IgD-negative memory B cell (primary cell): ENCODE data around the gene CKAP4. TPM values are rescaled to one million over a fixed set of nuclear protein-coding genes. Genes with fewer than 3 reads are reported as not detected.

Source experiments
- H3K27ac Mint-ChIP-seq, 3 donors: one replicate each; pipeline ENCODE4 v1.8.0; 2020 to 2022; ENCODE audit warnings: mild to moderate bottlenecking in 3 of 3, mixed read lengths in 3 of 3, moderate library complexity in 1 of 3
- H3K27me3 Mint-ChIP-seq: one replicate; pipeline ENCODE4 v1.8.0; 2021; ENCODE audit warnings: mixed read lengths
- H3K36me3 Mint-ChIP-seq: one replicate; pipeline ENCODE4 v1.8.0; 2020; ENCODE audit warnings: mild to moderate bottlenecking, mixed read lengths
- H3K4me1 Mint-ChIP-seq, 3 donors: one replicate each; pipeline ENCODE4 v1.8.0; 2020 to 2022; ENCODE audit warnings: mixed read lengths in 3 of 3, mild to moderate bottlenecking in 1 of 3
- H3K4me3 Mint-ChIP-seq, 4 donors: one replicate each; pipeline ENCODE4 v1.8.0; 2020 to 2022; ENCODE audit warnings: mild to moderate bottlenecking in 4 of 4, mixed read lengths in 4 of 4, moderate library complexity in 3 of 4
- H3K9me3 Mint-ChIP-seq, 3 donors: one replicate each; pipeline ENCODE4 v1.8.0; 2020 to 2021; ENCODE audit warnings: mixed read lengths in 3 of 3, mild to moderate bottlenecking in 1 of 3
- polyA plus RNA-seq: library from polyadenylated mRNA; unstranded; fragments of 300-500 nt; fragmentation: Illumina TruSeq; gene quantifications from one replicate; pipeline ENCODE4 v1.2.3, GENCODE V29; 2021

Gene CKAP4
- polyA plus RNA-seq, 1 donor from 2014 or later, result 18.8 TPM

DNA sequence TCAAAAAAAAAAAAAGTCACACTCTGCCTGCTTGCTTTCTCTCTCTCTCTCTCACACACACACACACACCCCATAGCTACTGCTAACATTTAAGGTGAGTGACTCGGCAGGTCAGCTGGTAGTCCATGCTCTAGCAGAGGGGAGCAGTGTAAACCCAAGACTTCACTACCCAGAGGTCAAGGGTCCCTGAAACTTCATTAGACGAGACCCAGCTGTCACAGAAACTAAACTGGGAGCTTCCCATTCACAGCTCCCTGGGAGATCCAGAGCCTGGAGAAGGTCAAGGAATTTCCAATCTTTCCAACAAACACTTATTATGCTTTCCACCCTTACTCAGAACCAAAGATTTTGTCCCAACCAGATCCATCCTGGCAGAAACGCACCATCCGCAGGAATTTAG lies 33.2 kb downstream of the CKAP4 start:
- no peak overlapping the region for H3K4me3 Mint-ChIP-seq
- H3K27ac Mint-ChIP-seq, result no peak overlapping the region
- no peaks in the 10 kb centered on the region for H3K4me1 Mint-ChIP-seq
- H3K9me3 Mint-ChIP-seq, result peaks cover 5 to 12% (median 5%) of the 10 kb centered on the region in 3 donors
- H3K27me3 Mint-ChIP-seq, result peaks cover 35% of the 10 kb centered on the region
- no peaks in the 10 kb centered on the region for H3K36me3 Mint-ChIP-seq

DNA sequence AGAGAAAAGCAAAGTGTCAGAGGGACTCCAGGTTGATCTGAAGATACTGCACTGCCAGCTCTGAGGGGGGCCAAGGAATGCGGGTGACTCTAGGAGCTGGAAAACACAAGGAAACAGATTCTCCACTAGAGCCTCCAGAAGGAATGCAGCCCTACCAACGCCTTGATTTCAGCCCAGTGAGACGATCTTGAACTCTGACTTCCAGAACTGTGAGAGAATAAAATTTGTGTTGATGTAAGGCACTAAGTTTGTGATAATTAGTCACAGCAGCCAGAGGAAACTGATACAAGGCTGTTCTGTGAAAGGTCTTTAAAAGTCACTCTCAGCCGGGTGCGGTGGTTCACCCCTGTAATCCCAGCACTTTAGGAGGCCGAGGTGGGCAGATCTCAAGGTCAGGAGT lies 34.2 kb downstream of the CKAP4 start:
- Mint-ChIP-seq H3K27ac (no peak overlapping the region), H3K27me3 (peaks cover 35% of the 10 kb centered on the region), H3K4me1 (no peaks in the 10 kb centered on the region), H3K36me3 (no peaks in the 10 kb centered on the region), H3K9me3 (peaks cover 5 to 7% (median 5%) of the 10 kb centered on the region in 3 donors), H3K4me3 (no peak overlapping the region)

DNA sequence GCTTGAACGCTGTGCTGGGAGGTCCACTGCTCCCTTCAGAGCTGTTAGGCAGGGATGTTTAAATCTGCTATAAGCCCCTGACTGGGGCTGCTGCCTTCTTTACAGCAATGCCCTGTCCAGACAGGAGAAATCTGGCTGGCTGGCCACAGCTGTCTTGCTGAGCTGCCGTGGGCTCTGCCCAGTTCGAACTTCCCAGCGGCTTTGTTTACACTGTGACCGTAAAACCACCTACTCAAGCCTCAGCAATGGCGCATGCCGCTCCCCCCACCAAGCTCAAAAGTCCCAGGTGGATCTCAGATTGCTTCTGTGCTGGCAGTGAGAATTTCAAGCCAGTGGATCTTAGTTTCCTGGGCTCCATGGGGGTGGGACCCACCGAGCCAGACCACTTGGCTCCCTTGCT lies 35.8 kb downstream of the CKAP4 start:
- no peak overlapping the region for H3K27ac Mint-ChIP-seq
- peaks cover 0 to 3% (median 3%) of the 10 kb centered on the region in 3 donors for H3K9me3 Mint-ChIP-seq
- no peaks in the 10 kb centered on the region for H3K36me3 Mint-ChIP-seq
- no peaks in the 10 kb centered on the region for H3K4me1 Mint-ChIP-seq
- peaks cover 35% of the 10 kb centered on the region for H3K27me3 Mint-ChIP-seq
- no peak overlapping the region for H3K4me3 Mint-ChIP-seq

DNA sequence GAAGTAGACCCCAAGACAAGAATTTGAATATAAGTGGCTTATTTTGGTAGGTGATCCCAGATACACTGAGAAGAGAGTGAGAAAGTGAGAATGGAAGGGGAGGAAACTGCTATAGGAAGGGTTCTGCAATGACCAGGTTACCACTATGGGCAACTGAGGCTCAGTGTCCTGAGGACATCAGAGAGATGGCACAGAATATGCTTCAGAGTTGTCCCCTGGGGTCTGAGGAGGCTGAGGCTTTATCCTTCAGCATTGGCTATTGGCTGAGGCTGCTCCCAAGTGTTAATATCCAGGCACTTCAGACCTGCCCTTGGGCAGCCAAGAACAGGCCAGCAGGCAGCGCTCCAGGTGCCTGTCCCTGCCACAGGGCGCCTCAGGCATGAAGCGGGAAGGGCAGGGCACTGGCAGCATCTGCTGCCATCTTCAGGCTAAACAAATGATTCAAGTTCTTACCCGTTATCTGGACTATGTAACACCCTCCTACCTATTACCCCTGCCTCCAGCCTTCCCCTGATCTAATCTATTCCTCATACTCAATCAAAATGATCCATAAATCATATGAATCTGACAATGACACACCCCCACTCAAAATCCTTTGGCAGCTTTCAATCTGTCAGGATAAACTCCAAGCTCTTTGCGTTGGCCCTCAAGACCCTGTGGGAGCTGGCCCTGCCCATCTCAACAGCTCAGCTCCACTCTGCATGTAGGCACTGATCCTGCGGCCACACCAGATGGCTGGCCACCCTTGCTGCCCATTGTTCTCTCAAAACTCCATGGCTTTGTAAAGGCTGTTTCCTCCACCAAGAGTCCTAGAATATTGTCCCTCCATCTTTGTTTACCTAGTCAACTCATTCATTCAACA lies 42.4 kb downstream of the CKAP4 start:
- H3K4me1 Mint-ChIP-seq, result no peaks in the 10 kb centered on the region
- H3K4me3 Mint-ChIP-seq, result no peak overlapping the region
- H3K27me3 Mint-ChIP-seq, result peaks cover 16% of the 10 kb centered on the region
- no peaks in the 10 kb centered on the region for H3K36me3 Mint-ChIP-seq
- peaks cover 3 to 10% (median 9%) of the 10 kb centered on the region in 3 donors for H3K9me3 Mint-ChIP-seq
- no peak overlapping the region for H3K27ac Mint-ChIP-seq

DNA sequence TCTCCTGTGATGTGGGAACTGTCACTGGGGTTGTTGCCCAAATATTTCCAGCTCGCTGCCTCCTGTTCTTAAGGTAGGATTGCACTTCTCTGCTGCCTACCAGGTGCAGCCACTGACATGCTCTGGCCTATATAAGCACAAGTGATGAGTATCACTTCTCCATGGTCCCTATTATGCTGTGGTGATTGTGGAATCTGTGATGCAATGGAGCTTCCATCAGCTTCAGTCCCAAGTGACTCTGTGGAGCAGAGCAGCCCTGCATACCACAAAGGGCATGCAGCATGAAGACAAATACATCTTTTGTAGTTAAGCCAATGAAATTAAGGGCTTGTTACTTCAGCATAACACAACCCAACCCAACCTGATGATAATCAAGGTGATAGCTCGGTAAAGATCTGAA lies 43.5 kb downstream of the CKAP4 start:
- no peak overlapping the region for H3K4me3 Mint-ChIP-seq
- H3K9me3 Mint-ChIP-seq, result peaks cover 3 to 10% (median 9%) of the 10 kb centered on the region in 3 donors
- H3K36me3 Mint-ChIP-seq, result no peaks in the 10 kb centered on the region
- no peaks in the 10 kb centered on the region for H3K4me1 Mint-ChIP-seq
- H3K27me3 Mint-ChIP-seq, result peaks cover 13% of the 10 kb centered on the region
- no peak overlapping the region for H3K27ac Mint-ChIP-seq

DNA sequence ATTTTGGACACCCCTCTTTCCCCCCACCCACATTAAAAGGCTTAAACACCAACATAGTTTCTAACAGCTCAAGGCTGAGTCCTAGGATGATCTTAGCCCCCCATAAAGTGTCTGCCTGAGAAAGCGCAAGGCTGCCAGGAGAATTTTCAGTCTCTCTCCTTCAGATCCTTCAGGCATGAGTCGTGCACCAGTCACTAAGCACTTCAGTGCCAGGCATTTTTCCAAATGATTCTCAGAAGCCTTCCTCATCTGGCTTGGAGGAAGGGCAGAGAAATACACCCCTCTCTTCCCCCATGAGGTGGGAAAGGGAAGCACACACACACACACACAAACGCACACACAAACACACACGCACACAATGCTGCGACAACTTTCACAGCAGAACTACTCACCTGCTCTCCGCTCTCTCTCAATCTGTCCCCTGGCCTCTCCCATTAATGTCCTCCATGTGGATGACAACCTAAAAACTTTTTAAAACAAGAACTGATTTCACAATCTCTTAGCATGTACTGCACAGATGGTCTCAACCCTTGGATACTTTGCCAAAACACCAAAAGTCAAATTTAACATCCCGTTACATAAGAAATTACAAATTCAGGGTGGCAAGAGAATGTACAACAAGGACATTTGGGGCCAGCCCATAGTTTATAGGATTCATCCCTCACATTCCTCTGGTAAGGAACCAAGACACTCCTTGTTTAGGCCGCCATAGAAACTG lies 49.8 kb downstream of the CKAP4 start:
- Mint-ChIP-seq H3K9me3 (peaks cover 0 to 6% (median 2%) of the 10 kb centered on the region in 3 donors), H3K36me3 (peaks cover 2% of the 10 kb centered on the region), H3K4me1 (no peaks in the 10 kb centered on the region), H3K4me3 (no peak overlapping the region), H3K27ac (no peak overlapping the region), H3K27me3 (peaks cover 17% of the 10 kb centered on the region)

DNA sequence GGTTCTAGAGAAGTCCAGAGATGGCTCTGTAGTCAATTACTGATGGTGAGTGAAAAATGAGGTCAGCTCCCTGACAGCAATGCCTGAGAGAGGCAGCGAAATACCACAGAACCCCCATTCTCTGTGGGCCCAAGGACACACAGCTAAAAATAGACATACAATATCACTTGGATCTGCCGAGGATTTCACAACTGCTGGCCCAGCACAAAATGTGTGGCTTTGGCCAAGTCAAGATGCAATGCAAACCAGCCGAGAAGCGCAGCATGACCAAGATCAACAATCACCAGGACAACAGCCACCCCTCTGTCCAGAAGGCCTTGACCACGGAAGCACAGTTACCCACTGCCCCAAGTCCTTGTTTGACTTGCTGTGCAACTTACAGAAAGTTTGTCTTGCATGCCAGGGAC lies 52.2 kb downstream of the CKAP4 start:
- Mint-ChIP-seq H3K27ac (no peak overlapping the region), H3K4me3 (no peak overlapping the region), H3K9me3 (peaks cover 0 to 2% (median 2%) of the 10 kb centered on the region in 3 donors), H3K36me3 (peaks cover 2% of the 10 kb centered on the region), H3K4me1 (no peaks in the 10 kb centered on the region), H3K27me3 (peaks cover 16% of the 10 kb centered on the region)

DNA sequence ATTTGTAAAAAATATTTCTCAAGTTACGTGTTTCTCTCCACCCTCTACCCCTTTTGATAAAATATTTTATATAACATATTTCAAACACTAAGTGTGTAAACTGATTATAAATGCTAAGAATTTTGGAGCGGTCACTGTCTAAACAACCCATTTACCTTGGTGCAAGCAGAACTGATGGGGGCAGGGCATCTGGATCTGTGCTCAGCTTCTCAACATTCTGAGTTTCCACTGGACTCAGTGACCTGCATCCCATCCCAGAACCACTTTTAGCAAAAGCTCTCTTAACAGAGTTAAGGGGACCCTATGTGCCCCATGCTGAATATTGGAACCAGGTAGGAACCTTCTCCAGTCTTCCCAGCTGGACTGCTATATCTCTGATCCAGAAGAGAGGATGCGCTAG lies 53.5 kb downstream of the CKAP4 start:
- Mint-ChIP-seq H3K27ac (no peak overlapping the region), H3K36me3 (peaks cover 2% of the 10 kb centered on the region), H3K9me3 (peaks cover 0 to 2% (median 2%) of the 10 kb centered on the region in 3 donors), H3K4me3 (no peak overlapping the region), H3K27me3 (peaks cover 11% of the 10 kb centered on the region), H3K4me1 (no peaks in the 10 kb centered on the region)

DNA sequence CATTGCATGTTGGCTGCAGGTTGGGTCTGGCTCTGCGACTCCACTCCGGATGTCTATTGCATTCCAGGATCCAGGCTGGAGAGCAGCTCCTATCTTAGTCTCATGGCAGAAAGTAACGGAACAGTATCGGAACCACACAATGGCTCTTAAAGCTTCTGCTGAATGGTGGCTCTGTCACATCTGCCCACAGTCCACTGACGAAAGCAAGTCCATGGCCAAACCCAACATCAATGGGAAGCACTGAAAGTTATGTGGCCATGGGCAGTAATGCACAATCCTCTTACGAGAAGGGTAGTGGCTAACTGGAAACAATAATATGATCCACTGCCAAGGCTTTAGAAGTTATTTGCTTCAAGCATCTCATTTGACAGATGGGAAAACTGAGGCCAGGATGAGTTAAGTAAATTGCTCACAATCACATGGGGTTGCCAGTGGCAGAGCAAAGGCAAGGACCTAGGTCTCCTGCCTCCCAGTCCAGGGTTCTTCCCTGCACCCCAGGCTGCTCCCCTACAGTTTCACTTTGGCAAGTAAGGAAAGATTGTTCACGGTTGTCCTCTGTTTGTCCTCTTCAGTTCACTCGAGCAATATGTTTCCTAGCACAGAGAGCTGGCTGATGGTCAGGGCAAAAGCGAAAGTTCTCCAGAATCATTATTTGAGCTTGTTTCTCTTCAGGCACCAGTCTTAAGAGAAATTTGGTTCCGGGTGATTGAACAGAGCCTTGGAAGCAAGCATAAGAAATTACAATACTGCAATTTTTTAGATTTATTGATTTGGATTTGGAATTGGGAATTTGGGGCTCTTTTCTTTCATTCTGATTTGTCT lies 54.2 kb downstream of the CKAP4 start:
- Mint-ChIP-seq H3K27me3 (peaks cover 11% of the 10 kb centered on the region), H3K27ac (no peak overlapping the region), H3K36me3 (peaks cover 2% of the 10 kb centered on the region), H3K9me3 (peaks cover 0 to 2% (median 0%) of the 10 kb centered on the region in 3 donors), H3K4me3 (no peak overlapping the region), H3K4me1 (no peaks in the 10 kb centered on the region)

DNA sequence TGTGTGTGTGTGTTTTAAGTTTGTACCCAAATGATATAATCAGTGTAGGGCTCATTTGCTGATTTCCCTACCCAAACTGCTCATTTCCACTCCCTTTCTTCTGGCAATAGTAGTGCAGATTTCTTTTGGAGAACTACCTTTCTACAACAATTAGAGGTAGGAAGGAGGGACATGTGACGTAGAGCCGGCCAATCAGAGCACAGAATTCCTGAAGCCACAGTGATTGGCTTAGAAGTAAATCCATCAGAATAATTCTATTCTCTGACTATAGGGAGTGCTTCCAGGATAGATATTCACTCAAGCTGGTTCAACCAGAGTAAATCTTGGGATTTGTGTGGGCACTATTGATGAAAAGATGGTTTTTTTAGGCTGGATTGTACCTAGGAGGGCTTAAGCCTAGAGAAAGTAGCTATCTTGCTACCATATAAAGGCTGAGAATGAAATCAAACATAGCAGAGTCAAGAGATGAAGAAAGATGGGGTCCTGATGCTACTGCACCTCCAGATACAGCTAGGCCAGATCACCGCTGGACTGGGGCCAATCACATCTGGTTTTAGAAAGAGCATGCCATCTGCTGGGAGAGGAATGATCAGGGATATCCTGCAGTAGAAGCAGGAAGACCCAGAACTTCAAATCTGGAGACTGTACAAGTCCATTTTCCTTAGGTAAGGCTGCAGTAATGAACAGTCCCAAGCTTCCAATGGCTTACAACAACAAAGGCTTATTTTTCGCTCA lies 55.0 kb downstream of the CKAP4 start:
- H3K4me1 Mint-ChIP-seq, result no peaks in the 10 kb centered on the region
- peaks cover 2% of the 10 kb centered on the region for H3K36me3 Mint-ChIP-seq
- peaks cover 12% of the 10 kb centered on the region for H3K27me3 Mint-ChIP-seq

DNA sequence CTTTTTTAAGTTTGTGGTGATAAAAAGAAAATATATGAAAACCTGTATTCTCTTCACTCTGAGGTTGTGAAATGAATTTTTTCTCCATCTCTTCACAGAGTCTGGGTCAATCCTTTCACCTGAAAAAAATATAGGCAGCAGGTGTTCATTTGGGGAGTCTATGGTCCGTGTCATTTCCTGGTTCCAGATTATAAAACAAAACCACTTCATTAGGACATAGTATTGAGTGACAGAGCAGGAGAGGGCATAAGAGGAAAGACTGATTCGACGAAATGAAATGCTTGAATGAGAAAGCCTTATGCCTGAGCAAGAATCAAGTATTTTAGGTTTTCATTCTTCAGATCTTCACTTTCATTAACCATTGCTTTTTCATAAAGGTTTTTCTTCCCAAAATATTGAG lies 57.2 kb downstream of the CKAP4 start:
- no peaks in the 10 kb centered on the region for H3K36me3 Mint-ChIP-seq
- H3K4me1 Mint-ChIP-seq, result no peaks in the 10 kb centered on the region
- H3K9me3 Mint-ChIP-seq, result no peaks in the 10 kb centered on the region
- H3K4me3 Mint-ChIP-seq, result no peak overlapping the region
- H3K27me3 Mint-ChIP-seq, result peaks cover 13% of the 10 kb centered on the region
- no peak overlapping the region for H3K27ac Mint-ChIP-seq

More for the DNA sequence above, 55.0 kb downstream of the CKAP4 start:
- peaks cover 0 to 2% (median 0%) of the 10 kb centered on the region in 3 donors for H3K9me3 Mint-ChIP-seq
- no peak overlapping the region for H3K4me3 Mint-ChIP-seq
- no peak overlapping the region for H3K27ac Mint-ChIP-seq

DNA sequence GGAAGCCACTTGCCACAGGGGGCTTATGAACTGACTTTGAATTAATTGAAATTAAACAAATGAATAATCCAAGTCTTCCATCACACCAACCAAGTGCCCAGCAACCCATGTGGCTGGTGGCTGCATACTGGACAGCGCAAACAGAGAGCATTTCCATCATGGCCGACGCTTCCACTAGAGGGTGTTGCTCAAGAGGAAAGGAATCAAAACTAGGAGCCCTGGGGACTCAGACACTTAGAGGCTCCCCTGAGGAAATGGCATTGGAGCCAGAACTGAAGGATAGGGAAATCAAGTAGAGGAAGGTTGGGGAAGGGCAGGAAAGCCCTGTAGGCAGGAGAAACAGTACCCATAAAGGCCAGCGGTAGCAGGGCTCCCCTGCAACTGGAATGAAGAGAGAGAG lies 58.5 kb downstream of the CKAP4 start:
- Mint-ChIP-seq H3K4me3 (no peak overlapping the region), H3K27ac (no peak overlapping the region), H3K9me3 (no peaks in the 10 kb centered on the region), H3K27me3 (peaks cover 15% of the 10 kb centered on the region), H3K4me1 (no peaks in the 10 kb centered on the region), H3K36me3 (no peaks in the 10 kb centered on the region)

DNA sequence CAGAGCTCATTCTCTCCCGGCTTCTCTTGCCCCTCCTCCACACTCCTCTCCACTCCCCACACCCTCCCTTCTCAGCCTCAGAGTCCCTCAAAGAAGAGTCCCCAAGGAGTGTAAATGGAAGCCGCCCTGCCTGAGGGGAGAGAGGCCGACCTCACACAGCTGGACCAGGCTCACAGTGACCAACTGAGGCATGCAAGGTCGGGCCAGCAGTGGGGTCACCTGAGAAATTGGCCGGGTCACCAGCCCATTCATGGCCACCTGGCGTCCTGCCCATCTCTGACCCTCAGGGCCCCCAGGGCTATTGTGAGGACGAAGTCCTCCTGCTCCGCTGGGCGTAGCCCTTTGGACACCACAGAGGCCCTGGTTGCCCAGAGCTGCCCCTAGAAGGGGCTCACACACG lies 59.6 kb downstream of the CKAP4 start:
- Mint-ChIP-seq H3K36me3 (no peaks in the 10 kb centered on the region), H3K4me1 (no peaks in the 10 kb centered on the region), H3K4me3 (no peak overlapping the region), H3K9me3 (no peaks in the 10 kb centered on the region), H3K27me3 (peaks cover 15% of the 10 kb centered on the region), H3K27ac (no peak overlapping the region)
